Stimulated activated CD8-positive, alpha-beta memory T cell treated with anti-CD3 and anti-CD28 coated beads, Interleukin-7, amount 100 ng/mL, for 24 hours (primary cell): ENCODE data around the gene ETFA.

Experiments used
- DNase-seq: peaks from one replicate; pipeline ENCODE4 v3.0.0-alpha.2; 2020; ENCODE audit warnings: low read depth

The ETFA gene

GRCh38 chr15:76311100-76311953 lies at the start of gene ETFA:
Gene ETFA (minus strand): TSS chr15:76311469. CDS start chr15:76311388, 81 bp downstream.
- peak; percentile 85 for DNase-seq

GRCh38 chr15:76360416-76360815 lies 49.1 kb upstream of the ETFA start:
- no peak for DNase-seq

- no peak for DNase-seq
These were observed 47.9 kb upstream of the ETFA start for GRCh38 chr15:76359152-76359551.

GRCh38 chr15:76358453-76358852 lies 47.2 kb upstream of the ETFA start:
- no peak for DNase-seq

- no peak for DNase-seq
These were observed 43.7 kb upstream of the ETFA start for GRCh38 chr15:76354823-76355440.

GRCh38 chr15:76353903-76354302 lies 42.6 kb upstream of the ETFA start:
- DNase-seq = no peak

GRCh38 chr15:76353023-76353577 lies 41.8 kb upstream of the ETFA start:
- DNase-seq = no peak

GRCh38 chr15:76349301-76350070 lies 38.2 kb upstream of the ETFA start:
- no peak for DNase-seq

- DNase-seq = no peak
These were observed 36.3 kb upstream of the ETFA start for GRCh38 chr15:76347482-76348055.

GRCh38 chr15:76346669-76347481 lies 35.6 kb upstream of the ETFA start:
- DNase-seq = no peak

GRCh38 chr15:76345880-76346668 lies 34.8 kb upstream of the ETFA start:
- DNase-seq = no peak

GRCh38 chr15:76345583-76345879 lies 34.3 kb upstream of the ETFA start:
- DNase-seq = no peak

GRCh38 chr15:76344893-76345582 lies 33.8 kb upstream of the ETFA start:
- no peak for DNase-seq

- no peak for DNase-seq
These were observed 32.2 kb upstream of the ETFA start for GRCh38 chr15:76343313-76343996.

GRCh38 chr15:76342382-76343201 lies 31.3 kb upstream of the ETFA start:
- DNase-seq = no peak

GRCh38 chr15:76342058-76342381 lies 30.8 kb upstream of the ETFA start:
- no peak for DNase-seq

GRCh38 chr15:76341366-76342057 lies 30.2 kb upstream of the ETFA start:
- no peak for DNase-seq

- no peak for DNase-seq
These were observed 29.6 kb upstream of the ETFA start for GRCh38 chr15:76340803-76341365.
